Activated T-cell treated with anti-CD3 and anti-CD28 coated beads for 4 hours (primary cell): ENCODE measurements around the gene NTN3.
"Not testable (repeated sequence)": the region's sequence is repeated elsewhere in the genome, so short reads cannot be mapped to it uniquely, and the experiment has no call there.

ENCODE experiments used
- DNase-seq: peaks from one replicate; pipeline ENCODE4 v3.0.0-alpha.2; 2020

Gene NTN3

DNA sequence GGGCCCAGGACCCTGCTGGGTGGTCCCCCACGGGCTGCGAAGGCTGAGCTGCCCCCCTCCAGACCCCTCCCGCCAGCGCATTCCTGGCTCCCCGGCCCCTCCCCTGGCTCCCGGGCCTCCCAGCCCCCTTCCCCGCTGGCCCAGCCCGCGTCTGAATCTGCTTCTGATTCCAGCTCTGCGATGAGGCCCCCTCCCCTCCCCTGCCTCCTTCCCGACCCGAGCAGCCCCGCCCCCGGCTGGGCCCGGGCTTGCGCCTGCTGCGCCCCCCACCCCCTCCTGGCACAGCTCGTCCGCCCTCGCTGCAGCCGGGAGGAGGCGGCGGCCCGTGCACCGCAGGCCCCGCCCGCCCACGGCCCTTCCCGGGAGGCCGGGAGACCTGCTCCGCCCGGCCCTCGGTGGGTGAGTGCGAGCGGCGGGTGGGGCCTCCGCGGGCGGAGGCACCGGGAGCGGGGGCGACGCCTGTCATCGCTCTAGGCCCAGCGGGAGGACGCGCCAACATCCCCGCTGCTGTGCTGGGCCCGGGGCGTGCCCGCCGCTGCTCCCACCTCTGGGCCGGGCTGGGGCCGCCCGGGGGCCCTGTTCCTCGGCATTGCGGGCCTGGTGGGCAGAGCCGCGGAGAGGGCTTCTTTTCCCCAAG, at the start of gene NTN3:
NTN3 (plus strand) TSS at position 282 of the 637 bp plus-strand sequence. CDS start 405 bp downstream, outside the sequence.
- DNase-seq: no peak

GRCh38 chr16:2422123-2422867, 48.8 kb upstream of the NTN3 start:
- DNase-seq: no peak

- DNase-seq: no peak
Measured at GRCh38 chr16:2424061-2425007, 46.8 kb upstream of the NTN3 start.

DNA sequence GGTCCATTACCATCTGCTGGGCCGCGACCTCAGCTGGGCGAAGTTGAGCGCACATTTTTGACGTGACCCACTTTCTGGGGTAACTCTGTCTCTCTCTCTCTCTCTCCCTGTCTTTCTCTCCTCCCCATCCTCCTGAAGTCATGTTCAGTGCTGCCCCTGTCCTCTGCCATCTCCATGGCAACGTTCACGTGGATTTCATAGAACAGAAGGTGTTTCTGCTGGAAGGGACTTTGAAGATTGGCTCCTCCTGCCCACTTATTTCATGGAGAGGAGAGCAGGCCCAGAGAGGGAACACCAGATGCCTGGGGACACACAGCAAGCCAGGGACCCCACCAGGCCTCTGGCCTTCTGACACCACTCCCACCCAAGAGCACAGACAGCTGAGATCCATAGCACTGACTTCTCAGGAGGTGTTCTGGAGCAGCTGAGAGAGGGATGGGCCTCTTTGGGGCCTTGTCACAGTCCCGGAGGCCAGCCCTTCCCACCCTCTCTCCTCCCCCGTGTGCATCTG, 46.0 kb upstream of the NTN3 start:
- DNase-seq: no peak

DNA sequence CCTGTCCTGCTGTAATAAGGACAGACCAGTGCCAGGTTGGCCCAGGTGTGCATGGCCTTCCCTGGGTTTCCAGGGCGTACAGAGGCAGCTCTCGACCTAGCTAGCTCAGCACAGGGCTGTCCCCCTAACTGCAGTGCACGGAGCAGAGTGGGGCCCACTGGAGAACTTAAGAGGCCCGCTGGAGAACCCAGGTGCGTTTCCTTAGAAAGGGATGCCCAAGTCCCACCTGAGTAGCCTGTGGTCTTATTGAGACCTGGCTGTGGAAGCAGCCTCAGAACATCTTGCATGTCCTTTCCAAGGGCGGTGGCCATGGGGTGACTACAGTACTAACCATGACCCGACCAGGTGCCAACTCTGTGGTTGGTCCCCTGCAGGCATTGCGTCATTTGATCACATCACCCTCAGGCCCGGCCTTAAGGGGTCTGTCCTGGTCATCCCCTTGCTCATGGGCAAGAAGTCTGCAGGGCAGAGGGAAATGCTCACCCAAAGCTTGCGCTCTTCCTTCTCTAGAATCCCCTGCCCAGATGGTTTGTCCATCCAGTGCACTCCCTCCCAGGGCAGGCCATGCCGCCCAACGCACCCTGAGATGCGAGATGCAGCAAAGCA, 45.2 kb upstream of the NTN3 start:
- DNase-seq: no peak

- DNase-seq: no peak
Measured at GRCh38 chr16:2426941-2427361, 44.1 kb upstream of the NTN3 start.

GRCh38 chr16:2427526-2427925, 43.6 kb upstream of the NTN3 start:
- DNase-seq: no peak

DNA sequence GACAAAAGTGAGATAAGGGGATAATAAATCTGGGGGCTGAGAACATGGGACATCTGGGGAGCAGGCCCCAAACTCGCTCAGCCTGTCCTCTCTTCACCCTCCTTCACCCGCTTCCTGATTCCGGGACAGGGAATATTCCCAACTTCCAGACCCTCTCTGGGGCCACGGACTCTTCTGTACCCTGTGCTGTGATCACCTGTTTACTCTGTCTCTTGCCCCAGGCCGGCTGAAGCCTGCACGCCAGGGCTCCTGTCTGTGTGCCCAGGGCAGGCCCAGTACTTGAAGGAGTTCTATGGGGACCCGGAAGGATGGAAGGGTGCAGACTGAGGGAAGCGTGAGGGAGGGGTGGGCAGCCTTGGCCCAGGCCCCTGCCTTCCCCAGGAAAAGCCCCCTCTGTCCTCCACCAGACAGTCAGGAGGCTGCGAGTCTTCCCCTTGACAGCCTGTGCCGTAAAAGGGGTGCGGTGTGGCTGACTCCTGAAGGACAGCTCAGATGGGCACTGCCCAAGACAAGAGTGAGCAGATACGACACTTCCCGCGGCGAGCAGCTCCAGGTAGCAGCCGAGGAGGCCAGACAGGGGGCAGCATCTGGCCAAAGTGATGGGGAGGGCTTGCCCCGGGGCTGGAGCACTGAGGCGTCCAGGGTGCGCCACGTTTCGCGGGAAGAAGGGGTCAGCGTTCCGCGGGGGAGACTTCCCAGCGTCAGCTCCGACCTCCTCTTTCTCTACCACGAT, 42.9 kb upstream of the NTN3 start:
- DNase-seq: no peak

- no peak for DNase-seq
Measured at GRCh38 chr16:2428784-2429033, 42.4 kb upstream of the NTN3 start.

GRCh38 chr16:2429034-2429770, 41.9 kb upstream of the NTN3 start, which contains the start of gene CCNF:
TSS of gene CCNF (plus strand) at chr16:2429447. CDS start at chr16:2429482, 35 bp downstream.
- peak; percentile 96 for DNase-seq

GRCh38 chr16:2429771-2430663, 41.1 kb upstream of the NTN3 start:
- no peak for DNase-seq

DNA sequence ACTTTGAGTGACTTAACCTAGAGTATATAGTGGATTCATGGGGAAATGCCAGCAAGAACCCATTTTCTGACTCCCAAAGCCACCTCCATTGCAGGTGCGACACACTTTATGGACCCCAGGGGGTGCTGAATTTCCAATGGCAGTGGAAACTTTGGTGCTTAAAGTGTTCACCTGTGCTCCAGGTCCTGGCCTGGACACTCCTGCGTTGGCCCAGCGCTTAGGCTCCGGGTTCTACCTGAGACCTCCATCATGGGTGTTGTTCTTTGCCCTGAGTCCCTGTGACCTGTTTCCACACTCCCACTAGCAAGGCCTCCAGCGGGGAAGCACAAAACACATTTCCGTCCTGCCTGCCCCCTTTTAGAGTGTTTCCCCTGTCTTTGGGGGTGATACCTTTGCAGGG, 38.8 kb upstream of the NTN3 start:
- no peak for DNase-seq

DNA sequence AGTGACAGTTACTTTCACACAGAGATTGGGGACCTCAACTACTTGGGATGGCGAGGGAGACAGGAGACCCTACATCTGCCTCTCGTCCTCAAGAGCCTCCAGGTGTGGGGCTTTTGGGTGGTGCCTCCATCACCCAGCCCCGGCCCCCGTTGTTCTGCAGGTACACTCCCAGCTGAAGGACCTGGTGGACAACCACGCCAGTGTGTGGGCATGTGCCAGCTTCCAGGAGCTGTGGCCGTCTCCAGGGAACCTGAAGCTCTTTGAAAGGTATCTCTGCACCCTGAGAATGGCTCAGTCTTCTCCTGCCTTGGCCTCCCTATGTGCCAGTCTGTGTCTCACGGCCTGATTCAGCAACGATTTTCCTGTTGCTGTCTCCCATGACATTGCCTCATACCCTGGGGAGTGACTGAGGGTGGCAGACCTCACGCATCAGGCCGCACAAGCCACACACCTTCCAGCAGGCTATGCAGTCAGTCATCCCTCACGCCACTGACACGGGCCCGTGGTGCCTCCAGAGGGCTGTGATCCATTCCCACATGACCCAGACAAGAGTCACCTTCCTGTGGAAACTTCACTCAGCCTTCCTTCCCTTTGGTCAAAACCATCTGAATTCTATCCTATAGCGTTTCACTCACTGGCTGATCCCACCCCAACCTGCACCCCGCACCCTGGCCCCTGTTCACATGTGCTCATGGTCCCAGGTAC, 38.1 kb upstream of the NTN3 start:
- DNase-seq: no peak

DNA sequence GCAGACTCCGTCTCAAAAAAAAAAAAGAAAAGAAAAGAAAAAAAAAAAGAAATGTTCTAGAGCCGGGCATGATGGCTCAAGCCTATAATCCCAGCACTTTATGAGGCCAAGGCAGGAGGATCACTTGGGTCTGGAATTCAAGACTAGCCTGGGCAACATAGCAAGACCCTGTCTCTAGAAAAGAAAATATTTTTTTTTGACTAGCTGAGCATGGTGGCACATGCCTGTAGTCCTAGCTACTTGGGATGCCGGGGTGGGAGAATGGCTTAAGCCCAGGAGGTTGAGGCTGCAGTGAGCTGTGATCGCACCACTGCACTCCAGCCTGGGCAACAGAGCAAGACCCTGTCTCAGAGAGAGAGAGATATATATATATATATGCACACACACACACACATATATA, 35.9 kb upstream of the NTN3 start:
- not testable (repeated sequence) for DNase-seq

DNA sequence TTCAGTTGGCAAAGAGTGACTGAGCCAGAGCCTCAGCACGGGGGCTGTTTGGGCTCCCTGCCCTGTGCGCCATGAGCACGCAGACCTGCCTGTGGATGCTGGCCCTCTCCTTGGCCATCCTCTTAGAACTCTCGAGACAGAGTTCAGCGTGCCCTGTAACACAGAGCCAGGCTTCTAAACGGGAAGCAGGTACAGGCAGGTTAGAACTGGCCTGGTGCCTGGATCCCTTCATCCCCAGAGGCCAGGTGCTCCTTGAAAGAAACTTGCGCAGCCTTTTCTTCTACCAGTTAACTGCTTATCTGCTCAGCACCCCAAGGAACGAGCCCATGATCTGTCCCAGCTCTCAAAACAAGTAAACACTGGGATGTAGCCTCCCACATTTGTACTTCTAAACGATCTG, 35.0 kb upstream of the NTN3 start:
- DNase-seq: no peak

DNA sequence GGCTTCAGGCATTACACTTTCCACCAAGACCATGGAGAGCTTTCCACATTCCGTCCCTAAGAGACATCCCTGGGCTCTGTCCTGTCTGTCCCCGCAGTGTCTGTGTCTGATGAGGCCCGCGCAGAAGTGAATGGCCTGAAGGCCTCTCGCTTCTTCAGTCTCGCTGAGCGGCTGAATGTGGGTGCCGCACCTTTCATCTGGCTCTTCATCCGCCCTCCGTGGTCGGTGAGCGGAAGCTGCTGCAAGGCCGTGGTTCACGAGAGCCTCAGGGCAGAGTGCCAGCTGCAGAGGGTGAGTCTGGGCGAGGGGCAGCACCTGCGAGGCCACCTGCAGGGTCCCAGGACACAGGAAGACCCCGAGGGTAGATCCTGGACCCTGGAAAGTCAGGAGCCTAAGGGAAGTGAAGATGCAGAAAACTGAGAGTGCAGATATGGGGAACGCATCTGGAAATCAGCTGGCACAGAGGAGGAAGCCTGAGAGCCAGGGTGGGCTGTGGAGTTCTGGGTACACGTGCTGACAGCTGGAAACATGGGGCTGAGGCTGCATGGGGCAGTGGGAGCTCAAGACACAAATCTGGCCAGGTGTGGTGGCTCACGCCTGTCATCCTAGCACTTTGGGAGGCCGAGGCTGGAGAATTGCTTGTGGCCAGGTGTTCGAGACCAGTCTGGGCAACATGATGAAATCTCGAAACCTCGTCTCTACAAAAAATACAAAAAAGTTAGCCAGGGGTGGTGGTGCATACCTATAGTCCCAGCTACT, 33.9 kb upstream of the NTN3 start:
- DNase-seq: no peak

DNA sequence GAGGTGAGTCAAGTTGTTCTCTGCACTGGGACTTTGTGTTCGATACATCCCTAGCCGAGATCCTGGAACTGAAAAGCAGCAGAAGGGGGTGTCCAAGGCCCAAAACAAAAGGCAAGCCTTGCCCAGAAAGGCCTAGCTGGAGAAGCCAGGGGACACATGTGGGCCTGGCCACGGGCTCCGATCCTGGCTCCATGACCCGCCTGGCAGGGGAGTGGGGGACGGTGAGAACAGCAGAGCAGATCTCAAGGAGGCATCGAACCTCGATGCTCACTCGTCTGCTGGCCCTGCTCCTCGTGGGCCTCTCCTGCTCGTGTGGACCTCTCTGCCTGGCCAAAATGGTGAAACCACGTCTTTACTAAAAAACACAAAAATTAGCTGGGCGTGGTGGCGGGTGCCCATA, 33.0 kb upstream of the NTN3 start:
- no peak for DNase-seq

GRCh38 chr16:2439598-2439997, 31.5 kb upstream of the NTN3 start:
- DNase-seq: no peak
